ENCODE results near the gene GUCY2D.

GRCh38 chr17:8069587-8069860 lies 67.1 kb downstream of the GUCY2D start:
- TF ChIP-seq, protein P1, sequence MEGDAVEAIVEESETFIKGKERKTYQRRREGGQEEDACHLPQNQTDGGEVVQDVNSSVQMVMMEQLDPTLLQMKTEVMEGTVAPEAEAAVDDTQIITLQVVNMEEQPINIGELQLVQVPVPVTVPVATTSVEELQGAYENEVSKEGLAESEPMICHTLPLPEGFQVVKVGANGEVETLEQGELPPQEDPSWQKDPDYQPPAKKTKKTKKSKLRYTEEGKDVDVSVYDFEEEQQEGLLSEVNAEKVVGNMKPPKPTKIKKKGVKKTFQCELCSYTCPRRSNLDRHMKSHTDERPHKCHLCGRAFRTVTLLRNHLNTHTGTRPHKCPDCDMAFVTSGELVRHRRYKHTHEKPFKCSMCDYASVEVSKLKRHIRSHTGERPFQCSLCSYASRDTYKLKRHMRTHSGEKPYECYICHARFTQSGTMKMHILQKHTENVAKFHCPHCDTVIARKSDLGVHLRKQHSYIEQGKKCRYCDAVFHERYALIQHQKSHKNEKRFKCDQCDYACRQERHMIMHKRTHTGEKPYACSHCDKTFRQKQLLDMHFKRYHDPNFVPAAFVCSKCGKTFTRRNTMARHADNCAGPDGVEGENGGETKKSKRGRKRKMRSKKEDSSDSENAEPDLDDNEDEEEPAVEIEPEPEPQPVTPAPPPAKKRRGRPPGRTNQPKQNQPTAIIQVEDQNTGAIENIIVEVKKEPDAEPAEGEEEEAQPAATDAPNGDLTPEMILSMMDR (IDR thresholded peaks at IDR 0.05): no peak
- TF ChIP-seq EP300 (IDR thresholded peaks at IDR 0.05; ENCODE audit: low read depth) (no peak), POLR2AphosphoS5 (IDR thresholded peaks at IDR 0.05) (peak in 1 of 3 donors; percentile 61), POLR2A (IDR thresholded peaks at IDR 0.05) (no peak)

Measured in transverse colon (tissue), 4 donors.